ENCODE results near the gene OASL.

OASL gene

DNA sequence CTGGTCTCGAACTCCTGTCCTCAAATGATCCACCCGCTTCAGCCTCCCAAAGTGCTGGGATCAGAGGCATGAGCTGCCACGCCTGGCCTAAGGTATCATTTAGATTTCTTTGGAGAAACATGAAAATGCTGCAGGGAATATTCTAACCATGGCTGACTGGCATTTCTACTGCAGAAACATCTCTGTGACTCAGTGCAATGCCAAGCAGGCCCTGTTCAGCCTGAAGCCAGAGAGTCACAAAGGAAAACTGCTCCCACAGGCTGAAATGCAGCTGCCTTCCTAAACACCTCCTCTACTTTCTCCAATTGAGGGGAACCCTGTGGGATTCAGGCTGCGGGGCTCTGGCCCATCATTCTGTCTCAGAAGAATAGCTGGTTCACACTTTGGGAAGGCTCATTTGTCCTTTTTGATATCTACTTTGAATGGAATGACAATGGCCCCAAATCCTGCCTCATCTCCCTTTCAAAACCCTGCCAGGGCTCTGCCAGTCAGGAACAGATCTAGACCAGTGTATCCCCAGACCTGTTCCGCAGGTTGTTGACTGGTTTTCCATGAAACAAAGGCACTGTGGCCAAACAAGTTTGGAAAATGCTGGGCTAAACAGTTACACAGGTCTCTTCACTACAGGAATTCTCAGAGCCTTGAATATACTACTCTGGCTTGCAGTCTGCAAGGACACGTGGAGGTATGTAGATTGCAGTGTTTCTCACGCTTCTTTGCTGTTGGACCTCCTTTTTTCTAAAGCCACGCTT is 30.5 kb downstream of the OASL start:
- Mint-ChIP-seq H3K36me3 (ENCODE audit: low read depth) (peaks cover 71% of the 10 kb centered on the region), H3K4me1 (ENCODE audit: low read depth) (peaks cover under 1% of the 10 kb centered on the region), H3K27me3 (no peaks in the 10 kb centered on the region), H3K4me3 (no peak overlapping the region), H3K27ac (no peak overlapping the region), H3K9me3 (no peaks in the 10 kb centered on the region)

DNA sequence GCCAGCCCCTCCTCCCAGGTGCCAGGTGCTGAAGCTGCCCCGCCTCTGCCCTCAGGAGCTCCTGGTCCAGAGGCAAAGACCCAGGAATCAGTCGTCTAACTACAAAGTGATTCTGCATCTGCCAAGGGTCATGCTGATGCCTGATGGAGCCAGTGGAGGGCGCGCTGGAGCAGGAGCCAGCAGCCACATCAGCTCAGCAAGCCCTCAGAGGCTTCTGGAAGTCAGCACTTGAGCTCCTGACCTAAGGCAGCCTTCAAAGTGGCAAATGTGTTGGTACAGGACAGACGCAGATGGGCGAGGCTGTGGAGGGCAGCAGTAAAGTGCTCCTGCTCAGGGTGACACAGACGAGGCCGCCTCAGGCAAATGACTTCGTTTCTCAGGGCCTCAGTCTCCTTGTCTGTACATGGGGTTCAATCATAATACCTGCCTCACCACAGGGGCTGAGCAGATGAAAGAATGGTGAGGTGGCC is 33.7 kb downstream of the OASL start:
- Mint-ChIP-seq H3K27ac (no peak overlapping the region), H3K4me3 (no peak overlapping the region), H3K36me3 (ENCODE audit: low read depth) (peaks cover 60% of the 10 kb centered on the region), H3K9me3 (no peaks in the 10 kb centered on the region), H3K27me3 (no peaks in the 10 kb centered on the region), H3K4me1 (ENCODE audit: low read depth) (no peaks in the 10 kb centered on the region)

DNA sequence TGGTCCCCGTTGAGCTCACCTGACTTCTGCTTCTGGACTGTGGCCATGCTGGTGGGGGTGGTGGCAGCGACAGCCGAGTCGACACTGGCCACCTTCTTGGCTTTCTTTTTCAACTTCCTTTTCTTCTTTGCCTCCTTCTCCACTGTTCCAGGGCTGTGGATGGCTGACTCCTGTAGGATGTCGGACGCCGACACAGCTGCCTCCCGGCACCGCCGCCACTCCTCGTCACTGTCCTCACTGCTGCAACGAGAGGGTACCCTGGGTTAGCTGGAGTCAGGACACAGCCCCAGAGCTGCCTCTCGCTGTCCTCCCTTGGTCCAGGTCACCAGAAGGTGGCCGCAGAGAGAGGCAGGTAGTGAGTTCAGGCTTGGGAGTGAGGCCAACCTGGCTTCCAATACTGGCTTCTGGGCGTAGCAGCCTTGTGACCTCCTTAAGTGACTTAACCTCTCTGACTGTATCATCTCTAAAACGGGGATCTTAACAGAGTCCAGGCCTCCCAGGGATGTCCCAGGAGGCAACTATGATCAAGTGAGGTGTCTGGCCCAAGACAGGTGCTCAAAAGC is 34.7 kb downstream of the OASL start:
- no peaks in the 10 kb centered on the region for H3K9me3 Mint-ChIP-seq
- H3K4me1 Mint-ChIP-seq (ENCODE audit: low read depth) = no peaks in the 10 kb centered on the region

DNA sequence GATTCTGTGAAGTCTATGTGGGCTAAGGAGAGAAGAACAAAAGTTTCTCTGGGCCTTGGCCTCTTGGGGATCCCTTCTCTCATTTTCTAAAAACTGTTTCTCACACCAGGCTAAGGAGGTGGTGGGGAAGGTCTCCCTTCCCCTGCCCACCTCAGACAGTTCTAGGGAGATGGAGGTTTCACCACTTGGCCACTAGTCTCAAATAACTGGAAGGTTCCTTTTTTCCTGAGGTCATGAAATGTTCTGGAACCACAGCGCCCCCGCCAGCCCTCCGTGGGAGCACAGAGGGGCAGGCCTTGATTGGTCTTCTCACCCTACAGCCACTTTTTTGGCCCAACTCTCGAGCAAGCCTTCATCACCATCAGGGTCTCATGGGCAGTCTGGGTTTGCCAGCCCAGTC is 35.4 kb downstream of the OASL start:
- H3K27ac Mint-ChIP-seq = no peak overlapping the region
- H3K4me3 Mint-ChIP-seq = no peak overlapping the region
- no peaks in the 10 kb centered on the region for H3K27me3 Mint-ChIP-seq
- H3K4me1 Mint-ChIP-seq (ENCODE audit: low read depth) = no peaks in the 10 kb centered on the region
- no peaks in the 10 kb centered on the region for H3K9me3 Mint-ChIP-seq
- peaks cover 45% of the 10 kb centered on the region for H3K36me3 Mint-ChIP-seq (ENCODE audit: low read depth)

More for the DNA sequence above, 34.7 kb downstream of the OASL start:
- Mint-ChIP-seq H3K27me3 (no peaks in the 10 kb centered on the region), H3K36me3 (ENCODE audit: low read depth) (peaks cover 52% of the 10 kb centered on the region), H3K4me3 (no peak overlapping the region), H3K27ac (no peak overlapping the region)

DNA sequence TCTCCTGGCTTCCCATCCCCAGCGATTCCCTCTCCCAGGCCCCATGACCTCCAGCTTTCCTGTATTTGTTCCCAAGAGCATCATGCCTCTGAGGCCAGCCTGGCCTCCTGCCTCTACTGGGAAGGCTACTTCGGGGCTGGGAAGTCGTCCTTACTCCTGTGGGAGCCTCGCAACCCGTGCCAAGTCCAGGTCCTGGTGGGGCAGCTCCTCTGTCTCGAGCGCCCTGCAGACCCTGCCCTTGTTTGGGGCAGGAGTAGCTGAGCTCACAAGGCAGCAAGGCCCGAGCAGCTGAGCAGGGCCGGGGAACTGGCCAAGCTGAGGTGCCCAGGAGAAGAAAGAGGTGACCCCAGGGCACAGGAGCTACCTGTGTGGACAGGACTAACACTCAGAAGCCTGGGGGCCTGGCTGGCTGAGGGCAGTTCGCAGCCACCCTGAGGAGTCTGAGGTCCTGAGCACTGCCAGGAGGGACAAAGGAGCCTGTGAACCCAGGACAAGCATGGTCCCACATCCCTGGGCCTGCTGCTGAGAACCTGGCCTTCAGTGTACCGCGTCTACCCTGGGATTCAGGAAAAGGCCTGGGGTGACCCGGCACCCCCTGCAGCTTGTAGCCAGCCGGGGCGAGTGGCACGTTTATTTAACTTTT is 37.1 kb downstream of the OASL start:
- no peaks in the 10 kb centered on the region for H3K9me3 Mint-ChIP-seq
- H3K27me3 Mint-ChIP-seq = no peaks in the 10 kb centered on the region
- no peaks in the 10 kb centered on the region for H3K4me1 Mint-ChIP-seq (ENCODE audit: low read depth)
- H3K36me3 Mint-ChIP-seq (ENCODE audit: low read depth) = peaks cover 35% of the 10 kb centered on the region
- H3K4me3 Mint-ChIP-seq = no peak overlapping the region
- no peak overlapping the region for H3K27ac Mint-ChIP-seq

DNA sequence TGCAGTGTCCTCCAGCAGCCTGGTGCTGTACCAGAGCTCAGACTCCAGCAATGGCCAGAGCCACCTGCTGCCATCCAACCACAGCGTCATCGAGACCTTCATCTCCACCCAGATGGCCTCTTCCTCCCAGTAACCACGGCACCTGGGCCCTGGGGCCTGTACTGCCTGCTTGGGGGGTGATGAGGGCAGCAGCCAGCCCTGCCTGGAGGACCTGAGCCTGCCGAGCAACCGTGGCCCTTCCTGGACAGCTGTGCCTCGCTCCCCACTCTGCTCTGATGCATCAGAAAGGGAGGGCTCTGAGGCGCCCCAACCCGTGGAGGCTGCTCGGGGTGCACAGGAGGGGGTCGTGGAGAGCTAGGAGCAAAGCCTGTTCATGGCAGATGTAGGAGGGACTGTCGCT is 38.0 kb downstream of the OASL start:
- Mint-ChIP-seq H3K9me3 (no peaks in the 10 kb centered on the region), H3K4me1 (ENCODE audit: low read depth) (no peaks in the 10 kb centered on the region), H3K36me3 (ENCODE audit: low read depth) (peaks cover 27% of the 10 kb centered on the region), H3K27ac (no peak overlapping the region), H3K27me3 (no peaks in the 10 kb centered on the region), H3K4me3 (no peak overlapping the region)

DNA sequence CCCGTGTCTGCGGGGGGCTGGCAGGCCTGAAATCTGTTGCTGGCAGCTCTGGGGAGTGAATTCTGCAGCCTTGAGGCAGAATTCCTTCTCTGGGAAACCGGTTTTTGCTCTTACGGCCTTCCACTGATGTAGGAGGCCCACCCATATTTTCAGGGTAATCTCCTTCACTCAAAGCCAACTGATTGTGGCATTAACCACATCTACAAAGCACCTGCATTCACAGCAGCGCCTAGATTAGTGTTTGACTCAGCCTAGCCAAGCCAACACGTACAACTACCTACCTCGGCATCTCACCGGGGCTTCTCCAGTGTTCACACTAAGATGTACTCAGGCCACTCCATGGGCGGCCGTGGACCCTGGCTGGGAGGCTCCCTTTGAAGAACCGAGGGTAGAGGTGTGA is 38.5 kb downstream of the OASL start:
- no peaks in the 10 kb centered on the region for H3K27me3 Mint-ChIP-seq
- no peak overlapping the region for H3K27ac Mint-ChIP-seq
- no peaks in the 10 kb centered on the region for H3K4me1 Mint-ChIP-seq (ENCODE audit: low read depth)
- no peaks in the 10 kb centered on the region for H3K9me3 Mint-ChIP-seq
- H3K36me3 Mint-ChIP-seq (ENCODE audit: low read depth) = peaks cover 26% of the 10 kb centered on the region
- H3K4me3 Mint-ChIP-seq = no peak overlapping the region

DNA sequence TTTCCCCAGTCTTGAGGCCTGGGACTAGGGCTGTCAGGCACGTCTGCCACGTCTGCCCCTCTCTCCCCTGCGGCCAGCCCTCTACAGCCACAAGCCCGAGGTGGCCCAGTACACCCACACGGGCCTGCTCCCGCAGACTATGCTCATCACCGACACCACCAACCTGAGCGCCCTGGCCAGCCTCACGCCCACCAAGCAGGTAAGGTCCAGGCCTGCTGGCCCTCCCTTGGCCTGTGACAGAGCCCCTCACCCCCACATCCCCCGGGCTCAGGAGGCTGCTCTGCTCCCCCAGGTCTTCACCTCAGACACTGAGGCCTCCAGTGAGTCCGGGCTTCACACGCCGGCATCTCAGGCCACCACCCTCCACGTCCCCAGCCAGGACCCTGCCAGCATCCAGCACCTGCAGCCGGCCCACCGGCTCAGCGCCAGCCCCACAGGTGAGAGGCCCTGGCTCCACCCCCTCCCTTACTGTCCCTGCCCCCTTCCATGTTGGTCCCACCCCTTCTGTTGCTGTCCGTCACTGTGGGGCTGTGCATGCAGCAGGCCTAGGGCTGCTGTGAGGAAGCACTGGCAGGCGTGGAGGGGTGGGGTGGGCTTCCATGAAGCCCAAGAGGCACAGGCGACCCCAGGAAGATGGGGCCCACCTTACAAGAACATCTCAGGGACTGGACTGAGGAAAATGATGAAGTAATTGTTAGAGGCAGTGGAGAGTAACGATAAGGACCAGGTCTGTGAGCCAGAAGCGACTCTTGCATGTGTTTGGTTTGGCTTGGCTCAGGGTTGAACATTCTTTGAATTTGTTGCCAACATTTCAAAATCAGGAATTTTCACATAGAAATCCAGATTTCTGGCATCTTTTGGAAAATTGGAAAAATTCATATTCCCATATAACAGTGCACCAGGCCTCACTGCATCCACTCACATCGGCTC is 39.6 kb downstream of the OASL start:
- Mint-ChIP-seq H3K27me3 (peaks cover 9% of the 10 kb centered on the region), H3K4me3 (no peak overlapping the region), H3K36me3 (ENCODE audit: low read depth) (peaks cover 18% of the 10 kb centered on the region), H3K27ac (no peak overlapping the region), H3K9me3 (no peaks in the 10 kb centered on the region), H3K4me1 (ENCODE audit: low read depth) (no peaks in the 10 kb centered on the region)

DNA sequence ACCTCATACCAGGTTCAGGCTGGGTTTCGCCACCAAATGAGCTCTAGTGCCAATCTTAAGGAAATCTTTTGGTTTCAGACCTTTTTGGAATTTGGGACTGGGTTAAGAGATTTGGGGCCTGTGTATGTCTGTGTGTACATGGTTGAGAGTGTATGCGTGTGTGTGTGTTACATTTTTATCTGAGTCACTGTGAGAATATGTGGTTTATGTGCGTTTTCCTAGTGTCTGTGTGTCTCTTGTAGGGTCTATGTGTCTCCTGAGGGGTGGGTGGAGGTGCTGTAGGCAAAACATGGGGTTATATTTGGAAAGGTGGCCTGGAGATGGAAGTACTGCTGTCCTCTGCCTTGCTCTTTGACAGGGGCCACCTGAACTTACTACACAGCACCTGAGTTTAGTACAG is 40.6 kb downstream of the OASL start:
- no peak overlapping the region for H3K4me3 Mint-ChIP-seq
- peaks cover 9% of the 10 kb centered on the region for H3K27me3 Mint-ChIP-seq
- no peaks in the 10 kb centered on the region for H3K9me3 Mint-ChIP-seq
- H3K4me1 Mint-ChIP-seq (ENCODE audit: low read depth) = no peaks in the 10 kb centered on the region
- H3K36me3 Mint-ChIP-seq (ENCODE audit: low read depth) = peaks cover 10% of the 10 kb centered on the region
- H3K27ac Mint-ChIP-seq = no peak overlapping the region

DNA sequence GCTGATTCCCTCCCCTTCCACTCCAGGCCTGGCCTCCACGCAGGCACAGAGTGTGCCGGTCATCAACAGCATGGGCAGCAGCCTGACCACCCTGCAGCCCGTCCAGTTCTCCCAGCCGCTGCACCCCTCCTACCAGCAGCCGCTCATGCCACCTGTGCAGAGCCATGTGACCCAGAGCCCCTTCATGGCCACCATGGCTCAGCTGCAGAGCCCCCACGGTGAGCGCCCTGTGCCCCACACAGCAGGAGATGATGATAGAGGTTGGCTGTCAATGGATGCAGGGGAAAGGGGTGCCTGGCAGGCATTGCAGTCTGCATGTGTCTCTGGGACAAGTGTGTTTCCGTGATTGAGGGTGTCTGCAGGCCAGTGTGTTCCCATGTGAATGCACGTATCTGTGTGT is 41.6 kb downstream of the OASL start:
- H3K4me3 Mint-ChIP-seq = no peak overlapping the region
- H3K4me1 Mint-ChIP-seq (ENCODE audit: low read depth) = no peaks in the 10 kb centered on the region
- H3K36me3 Mint-ChIP-seq (ENCODE audit: low read depth) = peaks cover 3% of the 10 kb centered on the region
- H3K27ac Mint-ChIP-seq = no peak overlapping the region
- H3K9me3 Mint-ChIP-seq = no peaks in the 10 kb centered on the region
- H3K27me3 Mint-ChIP-seq = peaks cover 9% of the 10 kb centered on the region

DNA sequence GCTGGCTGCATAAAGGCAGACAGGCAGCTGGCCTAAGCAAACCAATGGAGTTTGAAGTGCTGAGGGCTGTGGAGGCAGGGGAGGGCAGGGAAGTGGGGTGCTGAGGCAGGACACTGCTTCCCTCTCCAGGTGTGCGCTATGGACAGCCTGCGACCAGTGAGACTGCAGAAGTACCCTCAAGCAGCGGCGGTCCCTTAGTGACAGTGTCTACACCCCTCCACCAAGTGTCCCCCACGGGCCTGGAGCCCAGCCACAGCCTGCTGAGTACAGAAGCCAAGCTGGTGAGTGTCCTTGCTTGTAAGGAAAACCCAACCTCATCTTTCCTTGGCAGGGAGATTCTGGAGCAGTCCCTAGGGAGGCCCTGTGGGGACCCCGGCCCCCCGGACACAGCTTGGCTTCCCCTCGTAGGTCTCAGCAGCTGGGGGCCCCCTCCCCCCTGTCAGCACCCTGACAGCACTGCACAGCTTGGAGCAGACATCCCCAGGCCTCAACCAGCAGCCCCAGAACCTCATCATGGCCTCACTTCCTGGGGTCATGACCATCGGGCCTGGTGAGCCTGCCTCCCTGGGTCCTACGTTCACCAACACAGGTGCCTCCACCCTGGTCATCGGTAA is 42.8 kb downstream of the OASL start:
- Mint-ChIP-seq H3K9me3 (no peaks in the 10 kb centered on the region), H3K4me1 (ENCODE audit: low read depth) (no peaks in the 10 kb centered on the region), H3K27me3 (peaks cover 9% of the 10 kb centered on the region), H3K27ac (no peak overlapping the region), H3K4me3 (no peak overlapping the region), H3K36me3 (ENCODE audit: low read depth) (no peaks in the 10 kb centered on the region)

DNA sequence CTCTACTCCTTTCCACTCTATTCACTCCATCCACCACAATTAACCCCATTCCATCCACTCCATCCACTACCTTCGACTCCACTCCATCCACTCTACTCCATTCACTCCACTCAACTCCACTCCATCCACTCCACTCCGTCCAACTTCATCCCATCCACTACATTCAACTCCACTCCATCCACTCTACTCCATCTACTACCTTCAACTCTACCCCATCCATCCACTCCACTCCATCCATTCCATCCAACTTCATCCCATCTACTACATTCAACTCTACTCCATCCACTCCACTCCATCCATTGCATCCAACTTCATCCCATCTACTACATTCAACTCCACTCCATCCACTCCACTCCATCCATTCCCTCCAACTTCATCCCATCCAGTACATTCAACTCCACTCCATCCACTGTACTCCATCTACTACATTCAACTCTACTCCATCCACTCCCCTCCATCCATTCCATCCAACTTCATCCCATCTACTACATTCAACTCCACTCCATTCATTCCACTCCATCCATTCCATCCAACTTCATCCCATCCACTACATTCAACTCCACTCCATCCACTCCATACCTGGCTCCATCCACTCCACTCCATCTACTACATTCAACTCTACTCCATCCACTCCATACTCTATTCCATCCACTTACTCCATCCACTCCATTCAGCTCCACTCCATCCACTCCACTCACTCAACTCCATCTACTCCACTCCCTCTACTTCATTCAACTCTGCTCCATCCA is 44.3 kb downstream of the OASL start:
- no peak overlapping the region for H3K4me3 Mint-ChIP-seq

DNA sequence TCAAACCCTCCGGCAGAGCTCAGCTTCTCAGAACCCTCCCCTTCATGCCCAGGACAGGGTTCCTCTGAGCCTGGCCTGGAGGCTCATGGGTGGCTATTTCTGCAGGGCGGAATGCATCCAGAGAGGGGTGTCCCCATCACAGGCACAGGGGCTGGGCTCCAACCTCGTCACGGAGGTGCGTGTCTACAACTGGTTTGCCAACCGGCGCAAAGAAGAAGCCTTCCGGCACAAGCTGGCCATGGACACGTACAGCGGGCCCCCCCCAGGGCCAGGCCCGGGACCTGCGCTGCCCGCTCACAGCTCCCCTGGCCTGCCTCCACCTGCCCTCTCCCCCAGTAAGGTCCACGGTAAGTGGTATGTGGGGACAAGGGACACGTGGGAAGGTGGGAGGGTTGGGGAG is 45.0 kb downstream of the OASL start:
- no peak overlapping the region for H3K4me3 Mint-ChIP-seq
- no peak overlapping the region for H3K27ac Mint-ChIP-seq
- H3K27me3 Mint-ChIP-seq = peaks cover 9% of the 10 kb centered on the region
- no peaks in the 10 kb centered on the region for H3K4me1 Mint-ChIP-seq (ENCODE audit: low read depth)
- H3K36me3 Mint-ChIP-seq (ENCODE audit: low read depth) = no peaks in the 10 kb centered on the region
- H3K9me3 Mint-ChIP-seq = no peaks in the 10 kb centered on the region

More for the DNA sequence above, 44.3 kb downstream of the OASL start:
- no peaks in the 10 kb centered on the region for H3K36me3 Mint-ChIP-seq (ENCODE audit: low read depth)
- H3K27ac Mint-ChIP-seq = no peak overlapping the region
- H3K9me3 Mint-ChIP-seq = no peaks in the 10 kb centered on the region
- no peaks in the 10 kb centered on the region for H3K4me1 Mint-ChIP-seq (ENCODE audit: low read depth)
- peaks cover 9% of the 10 kb centered on the region for H3K27me3 Mint-ChIP-seq

DNA sequence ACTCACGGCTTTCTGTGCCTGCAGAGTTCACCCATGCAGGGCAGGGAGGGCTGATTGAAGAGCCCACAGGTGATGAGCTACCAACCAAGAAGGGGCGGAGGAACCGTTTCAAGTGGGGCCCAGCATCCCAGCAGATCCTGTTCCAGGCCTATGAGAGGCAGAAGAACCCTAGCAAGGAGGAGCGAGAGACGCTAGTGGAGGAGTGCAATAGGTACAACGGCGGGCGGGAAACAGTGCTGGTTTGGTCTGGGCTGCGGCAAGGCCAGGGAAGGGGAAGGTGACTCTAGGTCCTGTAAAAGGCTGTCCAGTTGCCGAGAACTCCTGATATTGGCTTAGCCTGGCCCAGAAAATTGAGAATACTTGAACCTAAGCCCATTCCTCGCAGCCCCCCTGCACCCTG is 45.5 kb downstream of the OASL start:
- Mint-ChIP-seq H3K36me3 (ENCODE audit: low read depth) (no peaks in the 10 kb centered on the region), H3K27ac (no peak overlapping the region), H3K9me3 (no peaks in the 10 kb centered on the region), H3K4me1 (ENCODE audit: low read depth) (no peaks in the 10 kb centered on the region), H3K4me3 (no peak overlapping the region), H3K27me3 (peaks cover 9% of the 10 kb centered on the region)

Data from stimulated activated naive CD8-positive, alpha-beta T cell treated with anti-CD3 and anti-CD28 coated beads, Interleukin-15, Interleukin-2, amounts not matched to agents 100 ng/mL and 50 ng/mL, for 24 hours (primary cell).